ENCODE measurements around the gene AFG3L2.
"Not testable (repeated sequence)": the region's sequence is repeated elsewhere in the genome, so short reads cannot be mapped to it uniquely, and the experiment has no call there.

AFG3L2 gene

GRCh38 chr18:12421732-12422131 is 44.7 kb upstream of the AFG3L2 start:
- intact Hi-C loops (cut with DNase I; ENCODE audit: low total_unique reads) = no loop called here
- TF ChIP-seq CTCF (IDR thresholded peaks at IDR 0.05) = no peak
- Histone ChIP-seq H3K4me1 (peaks cover 0 to 32% (median 16%) of the 10 kb centered on the region in 4 donors), H3K27ac (no peak overlapping the region), H3K36me3 (peaks cover 0 to 3% (median 0%) of the 10 kb centered on the region in 3 donors), H3K4me3 (no peak overlapping the region), H3K27me3 (no peaks in the 10 kb centered on the region), H3K9me3 (no peaks in the 10 kb centered on the region)
- no peak for DNase-seq

- DNase-seq = no peak
- H3K36me3 ChIP-seq = no peaks in the 10 kb centered on the region
- TF ChIP-seq CTCF (IDR thresholded peaks at IDR 0.05) = no peak
- peaks cover 0 to 37% (median 21%) of the 10 kb centered on the region in 4 donors for H3K4me1 ChIP-seq
- no peaks in the 10 kb centered on the region for H3K27me3 ChIP-seq
- peak overlapping the region in 1 of 2 donors; percentile 47 for H3K27ac ChIP-seq
- H3K9me3 ChIP-seq = no peaks in the 10 kb centered on the region
- intact Hi-C loops (cut with DNase I; ENCODE audit: low total_unique reads) = no loop called here
- peak overlapping the region; percentile 51 to 76 for H3K4me3 ChIP-seq
Observed at GRCh38 chr18:12420821-12421421, 43.9 kb upstream of the AFG3L2 start.

- intact Hi-C loops (cut with DNase I; ENCODE audit: low total_unique reads) = no loop called here
- Histone ChIP-seq H3K27me3 (no peaks in the 10 kb centered on the region), H3K9me3 (no peaks in the 10 kb centered on the region), H3K27ac (no peak overlapping the region), H3K36me3 (no peaks in the 10 kb centered on the region), H3K4me1 (peaks cover 0 to 42% (median 29%) of the 10 kb centered on the region in 4 donors), H3K4me3 (no peak overlapping the region)
- no peak for TF ChIP-seq CTCF (IDR thresholded peaks at IDR 0.05)
- DNase-seq = no peak
Observed at GRCh38 chr18:12417687-12418086, 40.7 kb upstream of the AFG3L2 start.

GRCh38 chr18:12416098-12416729 is 39.2 kb upstream of the AFG3L2 start:
- intact Hi-C loops (cut with DNase I; ENCODE audit: low total_unique reads) = no loop called here
- Histone ChIP-seq H3K4me3 (peak overlapping the region; percentile 8 to 37), H3K36me3 (no peaks in the 10 kb centered on the region), H3K9me3 (no peaks in the 10 kb centered on the region), H3K4me1 (peaks cover 0 to 42% (median 29%) of the 10 kb centered on the region in 4 donors), H3K27ac (peak overlapping the region; percentile 86 to 89), H3K27me3 (no peaks in the 10 kb centered on the region)
- no peak for TF ChIP-seq CTCF (IDR thresholded peaks at IDR 0.05)
- no peak for DNase-seq

- Histone ChIP-seq H3K27me3 (no peaks in the 10 kb centered on the region), H3K4me1 (peaks cover 0 to 51% (median 29%) of the 10 kb centered on the region in 4 donors), H3K4me3 (no peak overlapping the region), H3K9me3 (no peaks in the 10 kb centered on the region), H3K27ac (no peak overlapping the region), H3K36me3 (no peaks in the 10 kb centered on the region)
- DNase-seq = no peak
- intact Hi-C loops (cut with DNase I; ENCODE audit: low total_unique reads) = no loop called here
- TF ChIP-seq CTCF (IDR thresholded peaks at IDR 0.05) = no peak
Observed at GRCh38 chr18:12411456-12411855, 34.4 kb upstream of the AFG3L2 start.

- H3K4me3 ChIP-seq; intact Hi-C loops (cut with DNase I; ENCODE audit: low total_unique reads); H3K27ac ChIP-seq; H3K36me3 ChIP-seq; H3K9me3 ChIP-seq; DNase-seq; H3K27me3 ChIP-seq: not testable (repeated sequence)
- peaks cover 0 to 44% (median 23%) of the 10 kb centered on the region in 4 donors for H3K4me1 ChIP-seq
Observed at GRCh38 chr18:12410747-12411146, 33.7 kb upstream of the AFG3L2 start.
